ENCODE data around the gene MTRF1L.

Gene MTRF1L

DNA sequence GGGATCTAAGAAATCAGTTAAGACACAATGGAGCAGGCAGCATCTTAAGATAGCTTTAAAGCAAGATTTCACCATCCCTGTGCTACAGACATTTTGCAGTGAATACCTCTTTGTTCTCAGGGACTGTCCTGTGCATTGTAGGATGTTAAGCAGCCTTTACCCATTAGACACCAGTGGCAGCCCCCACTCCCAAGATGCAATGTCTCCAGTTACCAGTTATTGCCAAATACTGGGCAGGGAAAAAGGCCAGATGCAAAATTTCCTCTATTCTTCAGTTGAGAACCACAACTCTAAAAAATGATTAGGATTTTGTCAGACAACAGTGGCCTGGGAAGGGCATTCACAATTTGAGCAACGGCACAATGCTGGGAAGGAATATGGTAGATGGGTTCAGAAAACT is 25.8 kb downstream of the MTRF1L start:
- no peak for ATAC-seq
- TF ChIP-seq, protein P1, sequence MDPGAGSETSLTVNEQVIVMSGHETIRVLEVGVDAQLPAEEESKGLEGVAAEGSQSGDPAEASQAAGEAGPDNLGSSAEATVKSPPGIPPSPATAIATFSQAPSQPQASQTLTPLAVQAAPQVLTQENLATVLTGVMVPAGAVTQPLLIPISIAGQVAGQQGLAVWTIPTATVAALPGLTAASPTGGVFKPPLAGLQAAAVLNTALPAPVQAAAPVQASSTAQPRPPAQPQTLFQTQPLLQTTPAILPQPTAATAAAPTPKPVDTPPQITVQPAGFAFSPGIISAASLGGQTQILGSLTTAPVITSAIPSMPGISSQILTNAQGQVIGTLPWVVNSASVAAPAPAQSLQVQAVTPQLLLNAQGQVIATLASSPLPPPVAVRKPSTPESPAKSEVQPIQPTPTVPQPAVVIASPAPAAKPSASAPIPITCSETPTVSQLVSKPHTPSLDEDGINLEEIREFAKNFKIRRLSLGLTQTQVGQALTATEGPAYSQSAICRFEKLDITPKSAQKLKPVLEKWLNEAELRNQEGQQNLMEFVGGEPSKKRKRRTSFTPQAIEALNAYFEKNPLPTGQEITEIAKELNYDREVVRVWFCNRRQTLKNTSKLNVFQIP (CRISPR knock-in tag; IDR thresholded peaks at IDR 0.05; ENCODE audit: borderline replicate concordance, low read depth) = no peak
- TF ChIP-seq CSRNP3 (CRISPR knock-in tag; IDR thresholded peaks at IDR 0.05) = no peak
- TF ChIP-seq ZNF70 (CRISPR knock-in tag; IDR thresholded peaks at IDR 0.05) = no peak

- no peak for TF ChIP-seq ZNF70 (CRISPR knock-in tag; IDR thresholded peaks at IDR 0.05)
- TF ChIP-seq CREB5 (CRISPR knock-in tag; IDR thresholded peaks at IDR 0.05; ENCODE audit: low read depth) = no peak
- TF ChIP-seq TCF4 (CRISPR knock-in tag; IDR thresholded peaks at IDR 0.05; ENCODE audit: borderline replicate concordance) = no peak
- no peak for TF ChIP-seq BACH2 (CRISPR knock-in tag; IDR thresholded peaks at IDR 0.05; ENCODE audit: borderline replicate concordance)
- TF ChIP-seq CSDC2 (CRISPR knock-in tag; IDR thresholded peaks at IDR 0.05) = no peak
- TF ChIP-seq ZC3H10 (CRISPR knock-in tag; IDR thresholded peaks at IDR 0.05) = no peak
- TF ChIP-seq SNAI2 (CRISPR knock-in tag; IDR thresholded peaks at IDR 0.05) = no peak
- TF ChIP-seq, protein P1 (CRISPR knock-in tag; IDR thresholded peaks at IDR 0.05; ENCODE audit: borderline replicate concordance, low read depth) = no peak
Measured at GRCh38 chr6:152975204-152975915, 27.1 kb downstream of the MTRF1L start.

GRCh38 chr6:152973916-152974315 is 28.6 kb downstream of the MTRF1L start:
- TF ChIP-seq OSR1 (CRISPR knock-in tag; IDR thresholded peaks at IDR 0.05) (no peak), ISL1 (CRISPR knock-in tag; IDR thresholded peaks at IDR 0.05) (no peak), ZFP30 (CRISPR knock-in tag; IDR thresholded peaks at IDR 0.05) (no peak), ZFP3 (CRISPR knock-in tag; IDR thresholded peaks at IDR 0.05) (no peak), ARNTL (CRISPR knock-in tag; IDR thresholded peaks at IDR 0.05; ENCODE audit: borderline replicate concordance, low read depth) (no peak), CREB5 (CRISPR knock-in tag; IDR thresholded peaks at IDR 0.05; ENCODE audit: low read depth) (no peak), ZNF8 (CRISPR knock-in tag; IDR thresholded peaks at IDR 0.05) (no peak), BACH2 (CRISPR knock-in tag; IDR thresholded peaks at IDR 0.05; ENCODE audit: borderline replicate concordance) (no peak), ZNF565 (CRISPR knock-in tag; conservative IDR thresholded peaks at IDR 0.05; ENCODE audit: low read depth) (no peak), GLIS3 (CRISPR knock-in tag; IDR thresholded peaks at IDR 0.05) (no peak), CSDC2 (CRISPR knock-in tag; IDR thresholded peaks at IDR 0.05) (no peak), SNAI2 (CRISPR knock-in tag; IDR thresholded peaks at IDR 0.05) (no peak), PPARA (CRISPR knock-in tag; IDR thresholded peaks at IDR 0.05; ENCODE audit: borderline replicate concordance) (no peak), ZC3H10 (CRISPR knock-in tag; IDR thresholded peaks at IDR 0.05) (no peak), CSRNP3 (CRISPR knock-in tag; IDR thresholded peaks at IDR 0.05) (no peak)
- TF ChIP-seq, protein P2, sequence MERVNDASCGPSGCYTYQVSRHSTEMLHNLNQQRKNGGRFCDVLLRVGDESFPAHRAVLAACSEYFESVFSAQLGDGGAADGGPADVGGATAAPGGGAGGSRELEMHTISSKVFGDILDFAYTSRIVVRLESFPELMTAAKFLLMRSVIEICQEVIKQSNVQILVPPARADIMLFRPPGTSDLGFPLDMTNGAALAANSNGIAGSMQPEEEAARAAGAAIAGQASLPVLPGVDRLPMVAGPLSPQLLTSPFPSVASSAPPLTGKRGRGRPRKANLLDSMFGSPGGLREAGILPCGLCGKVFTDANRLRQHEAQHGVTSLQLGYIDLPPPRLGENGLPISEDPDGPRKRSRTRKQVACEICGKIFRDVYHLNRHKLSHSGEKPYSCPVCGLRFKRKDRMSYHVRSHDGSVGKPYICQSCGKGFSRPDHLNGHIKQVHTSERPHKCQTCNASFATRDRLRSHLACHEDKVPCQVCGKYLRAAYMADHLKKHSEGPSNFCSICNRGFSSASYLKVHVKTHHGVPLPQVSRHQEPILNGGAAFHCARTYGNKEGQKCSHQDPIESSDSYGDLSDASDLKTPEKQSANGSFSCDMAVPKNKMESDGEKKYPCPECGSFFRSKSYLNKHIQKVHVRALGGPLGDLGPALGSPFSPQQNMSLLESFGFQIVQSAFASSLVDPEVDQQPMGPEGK (CRISPR knock-in tag; IDR thresholded peaks at IDR 0.05; ENCODE audit: borderline replicate concordance) = no peak
- TF ChIP-seq, protein P1 (CRISPR knock-in tag; IDR thresholded peaks at IDR 0.05; ENCODE audit: borderline replicate concordance, low read depth) = no peak
- no peak for ATAC-seq

More at GRCh38 chr6:152975204-152975915, 27.1 kb downstream of the MTRF1L start:
- no peak for ATAC-seq
